CD8-positive, alpha-beta memory T cell (primary cell): ENCODE results near the gene LTBP1. TPM values are rescaled to one million over a fixed set of nuclear protein-coding genes. Genes with fewer than 3 reads are reported as not detected.

ENCODE experiments used
- CTCF ChIA-PET: fragments of 350-600 bp; sonication (Branson Sonifier 250); formaldehyde crosslinking; loops from one replicate; lab custom pipeline; 2021; ENCODE audit warnings: antibody characterized with exemption; lab: Charles Lee
- POLR2A ChIA-PET: fragments of 350-600 bp; sonication (Branson Sonifier 250); formaldehyde crosslinking; loops from one replicate; lab custom pipeline; 2021; ENCODE audit warnings: antibody characterized with exemption; lab: Charles Lee
- DNase-seq, 5 donors: peaks; one replicate each; pipeline versions ENCODE4 v3.0.0 to v3.0.0-alpha.2; 2020 to 2022; ENCODE audit warnings: mixed read lengths in 1 of 5
- H3K27ac ChIP-seq: one replicate; pipeline ENCODE4 v1.7.0; 2013; ENCODE audit warnings: low read depth, mild to moderate bottlenecking, low read length, moderate library complexity
- H3K27me3 ChIP-seq: 2 replicates; pipeline ENCODE4 v1.7.0; 2013; ENCODE audit warnings: low read length, mild to moderate bottlenecking; ENCODE audit not compliant: insufficient read depth, poor library complexity, severe bottlenecking
- H3K36me3 ChIP-seq: 2 replicates; pipeline ENCODE4 v1.7.0; 2013; ENCODE audit warnings: mild to moderate bottlenecking, low read length, moderate library complexity; ENCODE audit not compliant: insufficient read depth
- H3K4me1 ChIP-seq: 2 replicates; pipeline ENCODE4 v1.7.0; 2013; ENCODE audit warnings: mild to moderate bottlenecking, low read length, moderate library complexity; ENCODE audit not compliant: insufficient read depth
- H3K4me3 ChIP-seq: 2 replicates; pipeline ENCODE4 v1.7.0; 2013; ENCODE audit warnings: mild to moderate bottlenecking, low read length
- H3K9me3 ChIP-seq: 2 replicates; pipeline ENCODE4 v1.7.0; 2013; ENCODE audit warnings: mild to moderate bottlenecking, low read length
- H3K27ac Mint-ChIP-seq, 8 donors: one replicate each; pipeline ENCODE4 v1.8.0; 2020 to 2021; ENCODE audit warnings: mixed read lengths in 8 of 8, mild to moderate bottlenecking in 6 of 8, inconsistent platforms in 3 of 8, moderate library complexity in 3 of 8
- H3K27me3 Mint-ChIP-seq, 2 donors: one replicate each; pipeline ENCODE4 v1.8.0; 2020 to 2021; ENCODE audit warnings: mixed read lengths in 2 of 2, mild to moderate bottlenecking in 1 of 2, moderate library complexity in 1 of 2
- H3K36me3 Mint-ChIP-seq, 3 donors: one replicate each; pipeline ENCODE4 v1.8.0; 2020 to 2021; ENCODE audit warnings: mixed read lengths in 3 of 3, inconsistent platforms in 1 of 3, mild to moderate bottlenecking in 1 of 3
- H3K4me1 Mint-ChIP-seq, 3 donors: one replicate each; pipeline ENCODE4 v1.8.0; 2020 to 2021; ENCODE audit warnings: mixed read lengths in 3 of 3, inconsistent platforms in 1 of 3, mild to moderate bottlenecking in 1 of 3
- H3K4me3 Mint-ChIP-seq, 7 donors: one replicate each; pipeline ENCODE4 v1.8.0; 2020 to 2021; ENCODE audit warnings: mixed read lengths in 7 of 7, mild to moderate bottlenecking in 6 of 7, moderate library complexity in 4 of 7, inconsistent platforms in 2 of 7
- H3K9me3 Mint-ChIP-seq, 5 donors: one replicate each; pipeline ENCODE4 v1.8.0; 2020 to 2022; ENCODE audit warnings: mixed read lengths in 5 of 5, mild to moderate bottlenecking in 3 of 5, moderate library complexity in 2 of 5, inconsistent platforms in 1 of 5
- polyA plus RNA-seq: library from polyadenylated mRNA; unstranded; fragments of 300-500 nt; fragmentation: Illumina TruSeq; gene quantifications from one replicate; pipeline ENCODE4 v1.2.3, GENCODE V29; 2021
- total RNA-seq, 2 experiments: library from RNA; stranded (reverse); gene quantifications; one replicate each; pipeline ENCODE4 v1.2.3, GENCODE V29; 2021

LTBP1 gene
- total and polyA plus RNA-seq, 3 experiments from 2014 or later, result not detected

DNA sequence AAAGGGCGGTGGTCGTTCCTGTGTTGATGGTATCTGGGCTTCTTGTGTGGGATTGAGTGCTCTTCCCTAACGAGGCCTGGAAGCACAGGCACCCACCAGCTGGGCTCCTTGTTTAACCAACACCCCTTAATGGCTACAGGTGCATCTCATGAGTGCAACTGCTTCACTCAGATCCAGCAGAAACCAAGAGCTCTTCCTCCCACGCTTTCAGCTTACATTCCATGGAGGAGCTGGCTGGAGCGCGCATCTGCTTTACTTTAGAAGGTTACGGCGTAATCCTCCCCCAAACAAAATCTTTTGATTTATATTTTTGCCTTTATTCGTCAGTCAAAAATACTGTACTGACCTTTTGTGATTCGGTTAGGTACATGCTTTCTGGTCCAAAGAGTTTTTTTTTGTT, 174.7 kb downstream of the LTBP1 start:
- H3K4me1 ChIP-seq, result no peaks in the 10 kb centered on the region
- DNase-seq, result no peak
- Mint-ChIP-seq H3K36me3 (no peaks in the 10 kb centered on the region), H3K4me3 (no peak overlapping the region), H3K4me1 (no peaks in the 10 kb centered on the region), H3K27me3 (peaks cover 9 to 10% of the 10 kb centered on the region in 2 donors), H3K9me3 (peaks cover 0 to 3% (median 0%) of the 10 kb centered on the region in 5 donors), H3K27ac (no peak overlapping the region)
- no peaks in the 10 kb centered on the region for H3K27me3 ChIP-seq
- no peaks in the 10 kb centered on the region for H3K36me3 ChIP-seq
- no peak overlapping the region for H3K4me3 ChIP-seq
- no peaks in the 10 kb centered on the region for H3K9me3 ChIP-seq
- CTCF ChIA-PET, result no interaction called here
- POLR2A ChIA-PET, result no interaction called here
- no peak overlapping the region for H3K27ac ChIP-seq

DNA sequence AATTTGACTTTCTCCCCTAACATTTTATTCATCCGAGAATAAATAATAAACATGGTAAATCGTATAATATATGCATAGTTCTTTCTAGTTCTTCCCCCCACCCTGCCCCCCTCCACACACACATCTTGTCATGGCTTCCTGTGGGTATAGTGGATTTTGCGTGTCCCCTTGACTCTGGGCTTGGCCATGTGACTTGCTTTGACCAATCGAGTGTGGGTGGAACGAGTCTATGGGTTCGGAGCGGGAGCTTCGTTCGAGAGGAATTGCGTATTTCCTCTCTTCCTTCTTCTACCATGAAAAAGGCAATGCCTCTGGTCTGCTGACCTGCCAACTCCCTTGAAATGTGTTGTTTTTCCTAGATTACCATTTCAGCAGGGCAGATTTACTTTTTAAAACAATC, 175.2 kb downstream of the LTBP1 start:
- H3K27ac ChIP-seq, result no peak overlapping the region
- H3K36me3 ChIP-seq, result no peaks in the 10 kb centered on the region
- H3K4me1 Mint-ChIP-seq, result no peaks in the 10 kb centered on the region
- peaks cover 10% of the 10 kb centered on the region in 2 donors for H3K27me3 Mint-ChIP-seq
- H3K4me1 ChIP-seq, result no peaks in the 10 kb centered on the region
- POLR2A ChIA-PET, result no interaction called here
- no peaks in the 10 kb centered on the region for H3K9me3 ChIP-seq
- no peak overlapping the region for H3K27ac Mint-ChIP-seq
- no peaks in the 10 kb centered on the region for H3K27me3 ChIP-seq
- DNase-seq, result no peak
- peak overlapping the region in 1 of 7 donors; percentile 4 for H3K4me3 Mint-ChIP-seq
- no peaks in the 10 kb centered on the region for H3K36me3 Mint-ChIP-seq
- H3K9me3 Mint-ChIP-seq, result peaks cover 0 to 3% (median 0%) of the 10 kb centered on the region in 5 donors
- H3K4me3 ChIP-seq, result no peak overlapping the region
- CTCF ChIA-PET, result no interaction called here

DNA sequence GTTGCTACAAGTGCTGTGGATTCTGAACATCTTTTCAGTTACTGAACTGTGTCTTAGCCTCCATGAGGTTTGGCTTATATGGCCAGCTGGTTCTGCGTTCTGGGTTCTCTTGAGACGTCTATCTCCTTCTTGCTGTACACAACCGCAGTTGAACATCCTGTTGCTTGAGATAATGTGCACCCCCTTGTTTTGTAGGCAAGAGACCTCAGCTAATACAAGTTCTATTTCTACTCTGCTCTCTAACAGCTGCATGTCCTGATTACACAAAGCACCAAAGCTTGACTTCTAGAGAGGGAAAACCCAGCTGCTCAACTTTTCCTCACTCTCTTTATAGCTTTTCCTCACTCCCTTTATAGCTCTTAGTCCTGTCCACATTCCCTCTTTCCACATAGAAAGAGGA, 176.0 kb downstream of the LTBP1 start:
- Histone ChIP-seq H3K36me3 (no peaks in the 10 kb centered on the region), H3K9me3 (no peaks in the 10 kb centered on the region), H3K4me3 (no peak overlapping the region), H3K4me1 (no peaks in the 10 kb centered on the region), H3K27ac (no peak overlapping the region), H3K27me3 (no peaks in the 10 kb centered on the region)
- no peak for DNase-seq
- Mint-ChIP-seq H3K4me3 (no peak overlapping the region), H3K9me3 (peaks cover 0 to 3% (median 0%) of the 10 kb centered on the region in 5 donors), H3K27ac (no peak overlapping the region), H3K4me1 (no peaks in the 10 kb centered on the region), H3K27me3 (peaks cover 10 to 18% of the 10 kb centered on the region in 2 donors), H3K36me3 (no peaks in the 10 kb centered on the region)
- ChIA-PET CTCF (no interaction called here), POLR2A (no interaction called here)

DNA sequence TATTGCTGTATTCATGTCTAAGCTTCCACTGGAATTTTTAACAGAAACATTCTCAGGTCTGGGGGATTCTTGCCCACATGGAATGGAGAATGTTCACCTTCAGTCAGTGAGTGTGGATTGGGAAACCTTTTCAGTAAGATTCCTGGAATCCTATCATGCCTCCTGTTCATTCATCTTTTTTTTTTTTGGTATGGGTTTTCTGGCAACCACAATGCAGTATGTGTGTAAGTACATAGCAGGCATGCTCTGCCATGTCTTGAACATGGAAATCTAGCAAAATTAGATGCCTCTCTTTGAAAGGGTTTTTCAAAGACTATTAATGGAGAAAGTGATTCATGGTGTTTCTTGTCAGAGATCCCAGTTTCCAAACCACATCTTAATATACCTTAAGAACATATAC, 176.5 kb downstream of the LTBP1 start:
- Histone ChIP-seq H3K27me3 (no peaks in the 10 kb centered on the region), H3K4me3 (no peak overlapping the region), H3K4me1 (no peaks in the 10 kb centered on the region), H3K9me3 (no peaks in the 10 kb centered on the region), H3K27ac (no peak overlapping the region), H3K36me3 (no peaks in the 10 kb centered on the region)
- Mint-ChIP-seq H3K4me1 (no peaks in the 10 kb centered on the region), H3K27me3 (peaks cover 10 to 18% of the 10 kb centered on the region in 2 donors), H3K4me3 (no peak overlapping the region), H3K9me3 (peaks cover 0 to 3% (median 0%) of the 10 kb centered on the region in 5 donors), H3K27ac (no peak overlapping the region), H3K36me3 (no peaks in the 10 kb centered on the region)
- ChIA-PET POLR2A (no interaction called here), CTCF (no interaction called here)
- no peak for DNase-seq

DNA sequence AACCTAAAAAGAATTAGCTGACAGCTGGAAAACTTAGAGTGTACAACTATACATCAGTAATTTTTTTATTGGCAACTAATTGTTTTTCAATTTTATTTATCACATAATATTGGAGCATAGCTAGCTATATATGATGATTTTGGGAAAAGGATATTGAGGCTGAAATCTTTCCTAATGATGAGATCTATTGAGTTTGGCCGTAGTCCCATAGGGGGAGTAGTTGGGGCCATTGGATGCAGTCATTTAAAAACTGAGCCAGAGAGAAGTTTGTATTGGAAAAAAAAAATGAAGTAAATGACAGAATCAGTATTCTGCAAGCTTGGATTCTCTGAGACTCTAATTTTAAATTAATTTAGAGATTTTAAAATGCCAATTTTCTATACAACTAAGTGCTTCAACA, 179.8 kb downstream of the LTBP1 start:
- DNase-seq, result no peak
- Histone ChIP-seq H3K36me3 (no peaks in the 10 kb centered on the region), H3K4me1 (no peaks in the 10 kb centered on the region), H3K9me3 (no peaks in the 10 kb centered on the region), H3K27ac (no peak overlapping the region), H3K27me3 (no peaks in the 10 kb centered on the region), H3K4me3 (no peak overlapping the region)
- no peaks in the 10 kb centered on the region for H3K36me3 Mint-ChIP-seq
- no peaks in the 10 kb centered on the region for H3K4me1 Mint-ChIP-seq
- H3K4me3 Mint-ChIP-seq, result no peak overlapping the region
- ChIA-PET CTCF (interaction anchor here (1.5 kb wide), 1 partner anchor 8 kb away, joined by 3 read pairs; no protein-coding TSS in a partner anchor), POLR2A (no interaction called here)
- H3K27ac Mint-ChIP-seq, result no peak overlapping the region
- peaks cover 0 to 3% (median 0%) of the 10 kb centered on the region in 5 donors for H3K9me3 Mint-ChIP-seq
- peaks cover 10 to 21% of the 10 kb centered on the region in 2 donors for H3K27me3 Mint-ChIP-seq

DNA sequence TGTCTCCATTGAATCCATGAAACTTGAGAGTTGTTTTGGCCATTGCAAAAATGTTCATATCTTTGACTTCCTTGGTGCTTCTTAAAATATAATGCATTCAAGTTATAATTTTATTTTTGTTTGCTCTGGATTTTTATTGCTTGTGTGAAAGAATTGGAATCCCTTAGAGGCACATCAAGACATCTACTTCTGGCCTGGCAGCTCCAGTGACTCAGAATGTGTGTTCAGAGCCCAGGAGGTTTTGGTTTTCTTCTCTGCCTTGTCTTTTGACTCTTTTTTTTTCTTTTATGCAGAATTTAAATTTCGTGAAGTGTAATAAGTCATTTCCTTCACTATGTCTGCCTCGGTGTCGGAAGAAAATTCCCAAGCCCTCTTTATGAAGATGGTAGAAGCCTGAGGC, 180.2 kb downstream of the LTBP1 start:
- no peaks in the 10 kb centered on the region for H3K4me1 Mint-ChIP-seq
- no peaks in the 10 kb centered on the region for H3K4me1 ChIP-seq
- no peak overlapping the region for H3K27ac Mint-ChIP-seq
- no peak overlapping the region for H3K4me3 ChIP-seq
- ChIA-PET POLR2A (no interaction called here), CTCF (interaction anchor here (1.5 kb wide), 1 partner anchor 9 kb away, joined by 3 read pairs; no protein-coding TSS in a partner anchor)
- H3K36me3 Mint-ChIP-seq, result no peaks in the 10 kb centered on the region
- no peak overlapping the region for H3K27ac ChIP-seq
- H3K4me3 Mint-ChIP-seq, result no peak overlapping the region
- peaks cover 10 to 21% of the 10 kb centered on the region in 2 donors for H3K27me3 Mint-ChIP-seq
- no peaks in the 10 kb centered on the region for H3K36me3 ChIP-seq
- H3K27me3 ChIP-seq, result no peaks in the 10 kb centered on the region
- no peak for DNase-seq
- peaks cover 0 to 3% (median 0%) of the 10 kb centered on the region in 5 donors for H3K9me3 Mint-ChIP-seq
- H3K9me3 ChIP-seq, result no peaks in the 10 kb centered on the region

DNA sequence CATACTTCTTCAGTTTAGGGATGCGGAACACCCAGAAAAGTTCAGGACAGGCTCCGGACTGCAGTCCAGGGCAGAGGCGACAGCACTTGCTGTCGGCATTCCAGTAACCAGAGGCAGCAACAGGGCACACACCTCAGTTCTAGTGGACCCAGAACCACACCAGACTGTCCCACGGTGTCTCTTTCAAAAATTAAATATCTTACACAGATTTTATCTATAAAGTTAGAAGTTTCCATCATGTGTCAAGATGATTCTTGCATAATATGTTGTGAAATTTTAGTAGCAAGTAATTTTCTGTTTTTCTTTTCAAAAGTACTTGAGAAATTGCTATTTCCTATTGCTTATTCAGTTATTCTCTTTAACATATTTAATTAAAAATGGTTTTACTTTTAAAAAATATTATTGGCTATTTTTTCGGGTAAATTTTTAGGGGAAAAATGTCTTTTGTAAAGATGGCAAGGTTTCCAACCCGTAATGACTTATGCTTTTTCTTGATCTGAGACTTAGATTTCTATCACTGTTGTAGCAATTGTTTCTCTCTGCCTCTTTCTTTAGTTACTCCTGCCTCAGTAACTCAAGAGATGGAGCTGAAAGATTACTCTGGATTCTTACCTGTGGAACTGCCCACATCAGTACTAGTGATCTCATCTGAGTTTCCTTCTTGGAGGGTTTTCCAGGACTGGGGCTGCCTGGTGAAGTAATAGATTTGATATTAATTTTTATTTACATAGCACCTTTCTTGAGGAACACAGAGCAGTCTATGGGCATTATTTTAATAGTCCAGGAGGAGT, 182.7 kb downstream of the LTBP1 start:
- H3K9me3 Mint-ChIP-seq, result no peaks in the 10 kb centered on the region
- peaks cover 7 to 24% of the 10 kb centered on the region in 2 donors for H3K27me3 Mint-ChIP-seq
- H3K27ac Mint-ChIP-seq, result no peak overlapping the region
- H3K4me1 Mint-ChIP-seq, result no peaks in the 10 kb centered on the region
- H3K27me3 ChIP-seq, result no peaks in the 10 kb centered on the region
- no peaks in the 10 kb centered on the region for H3K4me1 ChIP-seq
- H3K9me3 ChIP-seq, result no peaks in the 10 kb centered on the region
- H3K27ac ChIP-seq, result no peak overlapping the region
- no peak for DNase-seq
- H3K36me3 Mint-ChIP-seq, result no peaks in the 10 kb centered on the region
- no peak overlapping the region for H3K4me3 Mint-ChIP-seq
- ChIA-PET CTCF (no interaction called here), POLR2A (no interaction called here)
- H3K4me3 ChIP-seq, result no peak overlapping the region
- no peaks in the 10 kb centered on the region for H3K36me3 ChIP-seq

DNA sequence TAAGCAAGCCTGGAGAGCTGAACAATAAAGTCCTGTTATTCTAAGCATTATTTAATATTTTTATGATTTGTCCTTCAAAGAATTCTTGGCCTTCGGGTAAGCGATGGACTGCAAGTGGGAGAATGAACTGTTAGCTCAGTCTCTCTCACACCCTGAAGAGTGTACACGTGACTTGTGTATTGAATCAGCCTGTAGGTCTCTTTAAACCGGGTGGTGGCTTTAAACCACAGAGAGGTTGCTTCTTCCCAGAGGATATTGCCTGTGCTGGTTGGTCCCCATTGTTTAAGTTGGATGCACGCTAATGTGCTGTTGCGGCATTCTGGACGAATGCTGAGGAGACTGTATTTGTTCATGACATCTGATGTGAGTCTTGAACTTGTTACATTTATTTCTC, 183.3 kb downstream of the LTBP1 start:
- H3K9me3 ChIP-seq, result no peaks in the 10 kb centered on the region
- H3K4me1 ChIP-seq, result no peaks in the 10 kb centered on the region
- Mint-ChIP-seq H3K36me3 (no peaks in the 10 kb centered on the region), H3K4me1 (no peaks in the 10 kb centered on the region), H3K9me3 (no peaks in the 10 kb centered on the region), H3K27ac (no peak overlapping the region), H3K4me3 (no peak overlapping the region), H3K27me3 (peaks cover 6 to 19% of the 10 kb centered on the region in 2 donors)
- no peaks in the 10 kb centered on the region for H3K27me3 ChIP-seq
- ChIA-PET CTCF (no interaction called here), POLR2A (no interaction called here)
- no peak overlapping the region for H3K4me3 ChIP-seq
- H3K27ac ChIP-seq, result no peak overlapping the region
- DNase-seq, result no peak
- H3K36me3 ChIP-seq, result no peaks in the 10 kb centered on the region
